HG03521 (cell line): ENCODE data around the gene SORBS1.

Source experiments
- ATAC-seq: cut with Tn5 transposase; IDR thresholded peaks from one replicate; pipeline ENCODE4 v1.9.1; 2021; ENCODE audit warnings: mild to moderate bottlenecking, moderate library complexity; ENCODE audit not compliant: unreplicated experiment

The SORBS1 gene

GRCh38 chr10:95561177-95561863 is at the start of gene SORBS1:
SORBS1 (minus strand) TSS chr10:95561371; CDS start chr10:95441135, 120,236 bp downstream.
- ATAC-seq: peak; percentile 99

DNA sequence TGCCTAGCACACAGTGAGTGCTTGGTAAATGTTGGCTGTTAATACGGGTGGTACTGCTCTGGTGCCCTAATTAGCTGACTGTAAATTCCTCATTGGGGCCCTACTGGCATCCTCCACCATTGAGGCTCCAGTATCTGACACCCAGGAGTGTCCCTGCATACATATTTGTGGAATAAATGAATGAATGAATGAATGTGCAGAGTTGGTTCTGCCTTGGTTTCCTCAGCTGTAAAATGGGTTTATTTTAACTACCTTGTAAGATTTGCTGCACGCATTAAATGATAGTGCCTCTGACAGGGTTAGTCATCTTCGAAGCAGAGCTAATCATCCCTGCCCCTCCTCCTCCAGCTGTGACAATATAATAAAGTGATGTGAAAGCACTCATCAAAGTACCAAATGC is 49.6 kb upstream of the SORBS1 start:
- no peak for ATAC-seq

DNA sequence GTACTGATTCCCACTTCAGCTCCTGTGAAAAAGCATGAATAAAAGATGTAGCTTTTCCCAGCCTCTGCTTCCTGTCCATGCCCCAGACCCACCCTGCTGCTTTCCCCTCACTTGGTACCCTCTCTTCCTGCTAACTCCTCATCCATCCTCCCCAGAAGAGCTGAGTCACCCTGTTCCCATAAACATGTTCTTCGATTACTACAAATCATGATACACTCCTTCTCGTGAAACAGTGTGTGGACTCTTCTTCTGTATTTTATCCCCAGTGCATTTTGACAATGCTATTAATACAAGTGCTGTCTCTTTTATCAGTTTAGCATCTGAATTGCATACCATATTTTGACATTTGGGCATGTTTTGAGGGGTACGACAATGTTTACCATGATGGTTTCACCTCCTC is 45.8 kb upstream of the SORBS1 start:
- ATAC-seq: no peak

GRCh38 chr10:95605163-95605562 is 44.0 kb upstream of the SORBS1 start:
- ATAC-seq: no peak

DNA sequence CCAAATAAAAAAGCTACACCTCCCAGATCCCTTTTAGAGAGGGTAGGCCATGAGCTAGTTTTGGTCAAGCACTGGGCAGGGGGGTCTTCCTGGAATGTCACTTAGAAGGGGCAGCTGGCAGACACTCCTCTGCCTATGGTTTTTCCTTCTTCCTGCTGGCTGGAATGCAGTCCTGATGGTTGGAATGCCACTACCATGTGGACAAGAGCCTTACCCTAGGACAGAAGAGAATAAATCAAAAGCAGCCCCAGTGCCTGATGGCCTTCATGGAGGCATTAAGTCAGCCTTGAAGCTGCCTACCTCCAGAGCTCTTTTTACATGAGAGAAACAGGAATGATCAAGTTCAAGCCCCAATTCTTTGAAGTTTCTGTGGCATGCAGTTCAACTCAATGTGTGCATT is 43.5 kb upstream of the SORBS1 start:
- ATAC-seq: no peak

DNA sequence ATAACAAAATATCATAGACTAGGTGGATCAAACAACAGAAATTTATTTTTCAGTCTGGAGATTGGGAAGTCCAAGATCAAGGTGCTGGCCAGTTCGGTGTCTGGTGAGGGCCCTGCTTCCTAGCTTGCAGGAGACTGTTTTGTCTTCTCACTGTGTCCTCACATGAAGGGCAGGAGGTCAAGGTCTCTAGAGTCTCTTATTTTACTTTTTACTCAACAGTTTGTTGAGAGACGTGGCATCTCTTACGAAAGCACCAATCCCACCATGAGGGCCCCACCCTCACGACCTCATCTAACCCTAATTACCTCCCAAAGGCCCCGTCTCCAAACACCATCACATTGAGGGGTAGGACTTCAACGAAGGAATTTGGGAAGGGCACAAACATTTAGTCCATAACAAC is 41.2 kb upstream of the SORBS1 start:
- no peak for ATAC-seq

GRCh38 chr10:95601116-95601719 is 40.0 kb upstream of the SORBS1 start:
- ATAC-seq: no peak

GRCh38 chr10:95600158-95600557 is 39.0 kb upstream of the SORBS1 start:
- no peak for ATAC-seq

GRCh38 chr10:95597788-95598187 is 36.6 kb upstream of the SORBS1 start:
- no peak for ATAC-seq

DNA sequence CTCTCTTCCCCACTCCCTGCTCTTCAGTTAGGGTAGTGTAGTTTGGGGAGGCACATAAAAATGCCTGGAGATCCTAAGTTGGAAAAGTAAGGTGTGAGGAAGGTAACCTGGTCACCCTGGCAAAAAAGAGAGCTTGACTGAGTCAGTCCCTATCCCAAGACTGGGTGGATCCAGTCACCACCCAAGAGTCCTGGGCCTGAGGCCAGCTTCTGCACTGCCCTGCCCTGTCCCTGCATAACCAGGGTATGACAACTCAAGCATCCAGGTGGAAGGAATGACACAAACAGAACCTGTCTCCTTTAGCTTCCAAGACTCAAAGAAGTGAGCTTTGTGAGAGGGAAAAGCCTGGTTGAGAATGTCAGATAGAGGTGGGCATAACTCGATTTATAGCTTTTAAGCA is 26.9 kb upstream of the SORBS1 start:
- no peak for ATAC-seq

GRCh38 chr10:95579835-95580535 is 18.8 kb upstream of the SORBS1 start:
- no peak for ATAC-seq

DNA sequence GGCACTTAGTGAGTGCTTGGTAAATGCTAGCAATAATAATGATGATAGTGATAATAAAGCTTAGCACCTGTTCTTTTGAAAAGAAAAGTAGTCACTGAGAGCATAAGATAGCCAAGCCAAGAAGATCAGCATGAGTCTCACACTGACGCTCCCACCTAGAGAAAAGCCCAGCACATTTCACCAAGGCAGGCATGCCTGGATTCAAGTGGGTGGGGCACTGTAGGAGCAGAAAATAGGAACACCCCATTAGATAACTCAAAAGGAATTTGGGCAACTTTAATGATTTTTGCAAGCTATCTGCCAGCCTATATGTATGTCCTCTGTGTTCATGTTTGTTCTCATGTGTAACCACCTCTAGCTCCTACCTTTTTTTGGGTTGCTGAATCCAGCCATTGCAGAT is 18.1 kb upstream of the SORBS1 start:
- ATAC-seq: no peak

DNA sequence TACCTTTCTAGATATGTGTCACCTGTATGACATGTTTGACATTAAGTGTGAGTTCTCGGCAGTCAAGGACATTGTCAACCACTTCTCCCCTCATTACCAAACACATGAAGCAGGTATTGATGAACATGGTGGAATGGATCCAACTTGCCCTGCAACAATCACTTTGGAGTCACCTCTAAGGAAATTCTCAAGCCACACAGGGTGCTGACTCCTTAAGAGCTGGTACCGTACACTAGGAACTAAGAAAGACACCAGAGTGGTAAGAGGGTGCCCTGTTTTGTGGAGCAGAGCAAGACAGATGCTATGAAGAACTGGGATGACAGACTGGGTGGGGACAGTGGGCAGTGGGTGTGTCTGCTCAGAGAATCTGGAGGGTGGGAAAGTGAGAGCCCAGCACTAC is 17.4 kb upstream of the SORBS1 start:
- ATAC-seq: no peak

GRCh38 chr10:95574649-95575365 is 13.6 kb upstream of the SORBS1 start:
- ATAC-seq: no peak

GRCh38 chr10:95573964-95574604 is 12.9 kb upstream of the SORBS1 start:
- ATAC-seq: no peak

DNA sequence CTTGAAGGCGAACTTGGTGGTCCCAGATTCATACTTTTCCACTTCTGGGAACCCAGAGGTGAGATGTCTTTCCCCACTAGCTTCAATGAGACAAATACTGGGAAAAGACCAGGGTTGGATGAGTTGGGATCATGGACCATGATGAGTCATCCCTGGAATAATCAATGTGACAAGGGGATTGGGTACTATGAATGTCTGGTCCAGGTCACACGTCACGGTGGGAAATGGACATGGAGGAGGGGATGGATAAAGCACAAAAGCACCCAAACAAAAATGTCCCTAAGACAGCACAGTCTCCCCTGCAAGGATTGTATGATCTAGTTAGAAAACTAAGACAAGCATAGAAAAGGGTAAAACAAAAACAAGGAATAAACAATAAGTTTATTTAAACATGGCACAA is 12.4 kb upstream of the SORBS1 start:
- ATAC-seq: no peak

DNA sequence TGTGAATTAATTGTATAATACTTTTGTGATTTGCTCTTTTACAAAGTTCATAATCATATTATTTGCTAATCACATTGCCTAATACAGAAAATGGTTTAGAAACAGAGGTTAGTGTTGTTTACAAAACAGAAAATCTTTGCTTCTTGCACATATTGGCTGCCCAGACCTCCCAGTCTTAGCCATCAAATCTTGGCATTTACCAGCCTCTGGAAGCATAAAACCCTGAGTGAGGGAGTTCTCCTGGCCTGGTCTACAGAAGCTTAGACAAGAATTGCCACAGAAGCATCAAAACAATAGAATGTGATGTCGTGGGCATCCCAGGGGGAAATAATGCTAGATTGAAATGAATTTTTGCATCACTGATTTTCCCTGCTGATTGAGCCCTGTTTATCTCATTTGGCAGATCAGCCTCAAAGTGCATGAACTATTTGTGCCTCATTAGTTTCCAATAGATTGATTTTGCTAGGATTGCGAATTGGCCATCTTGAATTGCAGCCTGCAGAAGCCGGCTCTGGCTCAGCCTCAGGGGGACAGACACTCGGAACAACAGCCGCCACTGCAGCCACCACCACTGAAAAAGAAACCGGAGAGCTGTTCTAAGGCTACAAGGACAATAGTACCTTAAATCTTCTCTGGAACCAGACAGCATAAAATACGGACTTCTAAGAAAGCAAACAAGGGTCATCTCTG is 11.1 kb upstream of the SORBS1 start:
- no peak for ATAC-seq

DNA sequence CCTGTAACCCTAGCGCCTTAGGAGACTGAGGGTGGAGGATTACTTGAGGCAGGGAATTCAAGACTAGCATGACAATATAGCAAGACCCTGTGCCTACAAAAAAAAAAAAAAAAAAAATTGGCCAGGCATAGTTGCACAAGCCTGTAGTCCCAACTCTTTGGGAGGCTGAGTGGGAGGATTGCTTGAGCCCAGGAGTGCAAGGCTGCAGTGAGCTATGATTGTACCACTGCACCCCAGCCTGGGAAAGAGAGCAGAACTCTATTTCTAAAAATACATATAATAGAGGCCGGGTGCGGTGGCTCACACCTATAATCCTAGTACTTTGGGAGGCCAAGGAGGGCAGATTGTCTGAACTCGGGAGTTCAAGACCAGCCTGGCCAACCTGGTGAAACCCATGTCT is 10.2 kb upstream of the SORBS1 start:
- ATAC-seq: no peak

- no peak for ATAC-seq
These were observed 8.2 kb upstream of the SORBS1 start for GRCh38 chr10:95569368-95569767.

DNA sequence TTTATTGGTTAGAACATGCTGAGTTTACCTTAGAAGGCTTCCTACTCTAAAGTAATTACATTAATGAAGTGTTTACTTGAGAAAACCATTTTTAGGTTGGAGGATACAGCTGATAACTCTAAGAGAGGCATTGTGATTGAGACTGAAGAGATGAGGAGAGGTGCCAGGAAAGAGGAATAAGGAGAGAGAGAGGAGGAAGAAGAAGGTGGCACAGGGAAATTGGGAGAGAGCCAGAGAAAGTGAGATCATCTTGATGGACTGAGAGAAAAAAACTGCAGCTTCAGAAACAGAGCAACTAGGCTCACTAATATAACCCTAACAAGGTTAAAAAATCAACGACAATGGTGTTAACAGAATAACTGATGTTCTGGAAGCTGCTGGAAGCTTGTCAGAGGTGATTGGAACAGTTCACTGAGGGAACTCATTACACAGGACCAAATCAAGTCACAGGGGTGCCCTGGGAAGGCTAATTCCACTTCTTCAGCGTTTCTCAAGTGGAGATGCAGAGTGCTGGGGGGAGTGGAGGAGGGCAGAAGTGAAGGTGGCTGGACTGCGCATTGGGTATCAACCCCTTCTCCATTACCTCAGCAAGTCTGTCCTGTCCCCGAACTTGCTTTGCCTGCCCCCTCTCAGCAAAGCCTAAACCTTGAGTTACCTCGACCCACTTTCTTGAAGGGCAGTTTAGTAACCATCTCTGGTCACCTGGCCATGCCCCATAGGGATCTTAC is 6.9 kb upstream of the SORBS1 start:
- ATAC-seq: no peak
